Keratinocyte (primary cell): ENCODE data around the gene SH3D19. TPM values are rescaled to one million over a fixed set of nuclear protein-coding genes. Genes with fewer than 3 reads are reported as not detected.

Source experiments
- polyA plus RNA-seq, 5 experiments: library from polyadenylated mRNA; depleted of rRNA in 3 of 5; stranded (reverse) in 3 of 5; stranded (forward) in 1 of 5; unstranded in 1 of 5; fragments of >200 nt; gene quantifications; 1 replicate in 1 of 5; 2 replicates in 3 of 5; 3 replicates in 1 of 5; pipeline versions ENCODE4 v1.2.1 to v1.2.3, GENCODE V29; 2011 to 2012; ENCODE audit warnings: missing spikeins in 2 of 5, low read depth in 1 of 5, low replicate concordance in 1 of 5
- small RNA-seq, 3 experiments: library from RNA; depleted of rRNA; stranded (forward); fragments of <200 nt; gene quantifications; one replicate each; pipeline ENCODE3, GENCODE V24; 2012; ENCODE audit warnings: low read depth in 3 of 3, low replicate concordance in 1 of 3; ENCODE audit not compliant: insufficient read length in 3 of 3

The SH3D19 gene
- polyA plus RNA-seq, 1 donor (not counting 4 experiments of a cell fraction or from before 2014, with no cell fraction given) = 24.8 TPM

Small RNAs within 50 kb of the gene (small RNA-seq; reads per million reads assigned to genes)
- gene AC104819.2 (0 reads per million in 3 experiments), gene RNU6-1282P (0 reads per million in 3 experiments), gene SNORD73A (0 reads per million in 3 experiments), gene SNORD73B (0.25 to 11.9 (median 0.33) reads per million in 3 experiments)

Other genes with a start within 250 kb of the SH3D19 start
- 1,896 to 3,377 TPM (median 2,421 TPM) in 3 replicates for gene RPS3A, start 226.0 kb downstream of the SH3D19 start, polyA plus RNA-seq
- not detected in 3 replicates for gene PRSS48, start 48.4 kb downstream of the SH3D19 start, polyA plus RNA-seq
- gene FHIP1A, start 83.6 kb upstream of the SH3D19 start, polyA plus RNA-seq = 13.4 to 16.0 TPM (median 15.1 TPM) in 3 replicates